ENCODE results near the gene HIC1. TPM values are rescaled to one million over a fixed set of nuclear protein-coding genes. Genes with fewer than 3 reads are reported as not detected.
A peak's percentile ranks its signal among the peaks of the same experiment; 100 is the strongest.

HIC1 gene
- total RNA-seq, 1 donor from 2014 or later: 97.9 TPM

DNA sequence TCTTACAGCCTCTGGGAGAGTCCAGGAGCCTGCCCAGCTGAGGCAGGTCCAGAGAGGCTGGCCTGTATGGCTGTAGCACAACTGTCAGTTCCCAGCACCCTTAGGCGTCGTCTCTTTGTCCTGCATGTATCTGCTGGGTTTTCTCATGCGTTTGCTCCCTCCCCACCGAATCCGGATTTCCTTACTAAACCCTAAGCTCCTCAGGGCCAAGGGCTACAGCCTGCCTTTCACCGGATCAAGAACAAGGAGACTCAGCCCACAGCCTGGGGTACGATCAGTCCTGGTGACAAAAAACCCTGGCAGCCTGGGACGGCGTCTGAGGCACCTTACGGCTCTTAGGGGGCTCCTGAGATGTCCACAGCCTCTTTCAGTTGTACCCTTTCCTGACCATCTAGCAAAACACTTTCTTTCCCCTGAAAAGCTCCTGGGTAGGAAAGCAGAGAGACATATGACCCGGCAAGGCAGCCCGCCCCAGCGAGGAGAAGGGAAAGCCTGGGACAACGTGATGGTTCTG, 12.2 kb downstream of the HIC1 start:
- no peaks in the 10 kb centered on the region for H3K27me3 Mint-ChIP-seq (ENCODE audit: low read depth)
- peaks cover 18% of the 10 kb centered on the region for H3K36me3 Mint-ChIP-seq
- TF ChIP-seq, protein P1, sequence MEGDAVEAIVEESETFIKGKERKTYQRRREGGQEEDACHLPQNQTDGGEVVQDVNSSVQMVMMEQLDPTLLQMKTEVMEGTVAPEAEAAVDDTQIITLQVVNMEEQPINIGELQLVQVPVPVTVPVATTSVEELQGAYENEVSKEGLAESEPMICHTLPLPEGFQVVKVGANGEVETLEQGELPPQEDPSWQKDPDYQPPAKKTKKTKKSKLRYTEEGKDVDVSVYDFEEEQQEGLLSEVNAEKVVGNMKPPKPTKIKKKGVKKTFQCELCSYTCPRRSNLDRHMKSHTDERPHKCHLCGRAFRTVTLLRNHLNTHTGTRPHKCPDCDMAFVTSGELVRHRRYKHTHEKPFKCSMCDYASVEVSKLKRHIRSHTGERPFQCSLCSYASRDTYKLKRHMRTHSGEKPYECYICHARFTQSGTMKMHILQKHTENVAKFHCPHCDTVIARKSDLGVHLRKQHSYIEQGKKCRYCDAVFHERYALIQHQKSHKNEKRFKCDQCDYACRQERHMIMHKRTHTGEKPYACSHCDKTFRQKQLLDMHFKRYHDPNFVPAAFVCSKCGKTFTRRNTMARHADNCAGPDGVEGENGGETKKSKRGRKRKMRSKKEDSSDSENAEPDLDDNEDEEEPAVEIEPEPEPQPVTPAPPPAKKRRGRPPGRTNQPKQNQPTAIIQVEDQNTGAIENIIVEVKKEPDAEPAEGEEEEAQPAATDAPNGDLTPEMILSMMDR (IDR thresholded peaks at IDR 0.05; ENCODE audit: unreplicated experiment): no peak
- H3K9me3 Mint-ChIP-seq: no peaks in the 10 kb centered on the region
- H3K4me3 Mint-ChIP-seq: no peak overlapping the region
- peaks cover 54% of the 10 kb centered on the region for H3K4me1 Mint-ChIP-seq
- DNase-seq (ENCODE audit: low spot score in 2 of 2, unreplicated experiment in 2 of 2): no peak
- H3K27ac Mint-ChIP-seq: peak overlapping the region; percentile 61

- no peaks in the 10 kb centered on the region for H3K27me3 Mint-ChIP-seq (ENCODE audit: low read depth)
- peaks cover 53% of the 10 kb centered on the region for H3K4me1 Mint-ChIP-seq
- H3K4me3 Mint-ChIP-seq: no peak overlapping the region
- DNase-seq (ENCODE audit: low spot score in 2 of 2, unreplicated experiment in 2 of 2): no peak
- no peaks in the 10 kb centered on the region for H3K9me3 Mint-ChIP-seq
- peak overlapping the region; percentile 83 for H3K27ac Mint-ChIP-seq
- peaks cover 20% of the 10 kb centered on the region for H3K36me3 Mint-ChIP-seq
- TF ChIP-seq, protein P1 (IDR thresholded peaks at IDR 0.05; ENCODE audit: unreplicated experiment): no peak
These were observed 12.7 kb downstream of the HIC1 start for GRCh38 chr17:2067608-2068024.

- Mint-ChIP-seq H3K9me3 (no peaks in the 10 kb centered on the region), H3K36me3 (peaks cover 22% of the 10 kb centered on the region), H3K4me3 (no peak overlapping the region), H3K27ac (peak overlapping the region; percentile 83), H3K4me1 (peaks cover 52% of the 10 kb centered on the region), H3K27me3 (ENCODE audit: low read depth) (no peaks in the 10 kb centered on the region)
- DNase-seq (ENCODE audit: low spot score in 2 of 2, unreplicated experiment in 2 of 2): no peak
- TF ChIP-seq, protein P1 (IDR thresholded peaks at IDR 0.05; ENCODE audit: unreplicated experiment): no peak
These were observed 13.2 kb downstream of the HIC1 start for GRCh38 chr17:2068031-2068518.

GRCh38 chr17:2068519-2069051, 13.7 kb downstream of the HIC1 start:
- H3K27me3 Mint-ChIP-seq (ENCODE audit: low read depth): no peaks in the 10 kb centered on the region
- H3K4me3 Mint-ChIP-seq: no peak overlapping the region
- peaks cover 22% of the 10 kb centered on the region for H3K36me3 Mint-ChIP-seq
- peaks cover 46% of the 10 kb centered on the region for H3K4me1 Mint-ChIP-seq
- TF ChIP-seq, protein P1 (IDR thresholded peaks at IDR 0.05; ENCODE audit: unreplicated experiment): no peak
- H3K27ac Mint-ChIP-seq: no peak overlapping the region
- no peak for DNase-seq (ENCODE audit: low spot score in 2 of 2, unreplicated experiment in 2 of 2)
- no peaks in the 10 kb centered on the region for H3K9me3 Mint-ChIP-seq

DNA sequence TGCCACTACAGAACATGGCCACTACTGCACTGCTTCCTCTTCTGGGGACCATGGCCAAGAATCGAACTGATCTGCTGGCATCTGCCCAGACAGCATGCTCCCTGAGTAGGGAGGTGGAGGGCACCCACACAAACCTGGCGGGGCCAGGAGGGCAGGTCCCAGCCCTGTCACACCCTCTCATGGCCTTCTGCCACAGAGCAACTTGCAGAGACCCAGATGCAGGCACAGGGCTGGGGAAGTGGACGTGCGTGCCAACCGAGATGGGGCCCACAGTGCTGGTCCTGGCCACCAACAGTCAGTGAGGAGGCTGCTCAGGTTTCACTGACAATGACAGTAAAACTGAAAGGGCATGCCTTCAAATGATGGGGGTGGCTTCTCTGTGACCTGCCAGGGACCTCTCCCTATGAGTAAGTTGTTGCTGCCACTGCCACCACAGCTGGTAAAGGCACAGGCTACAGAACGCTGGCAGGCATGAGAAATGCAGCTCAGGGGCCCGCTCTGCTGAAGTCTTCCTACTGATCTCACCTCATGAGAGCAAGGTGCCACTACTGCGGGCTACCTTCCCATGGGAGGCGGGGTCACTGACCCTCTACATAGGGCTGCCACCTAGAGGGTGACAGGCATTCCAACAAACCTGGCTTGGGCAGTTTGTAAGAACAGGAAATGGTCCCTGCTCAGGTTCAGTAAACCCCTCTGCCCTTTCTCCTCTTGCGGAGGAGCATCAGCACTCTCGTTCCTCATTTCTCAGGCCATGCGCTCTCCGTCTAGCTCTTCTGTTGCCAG, 15.5 kb downstream of the HIC1 start:
- Mint-ChIP-seq H3K27me3 (ENCODE audit: low read depth) (no peaks in the 10 kb centered on the region), H3K4me3 (no peak overlapping the region), H3K36me3 (peaks cover 15% of the 10 kb centered on the region), H3K4me1 (peaks cover 46% of the 10 kb centered on the region), H3K27ac (peak overlapping the region; percentile 40), H3K9me3 (no peaks in the 10 kb centered on the region)
- TF ChIP-seq, protein P1 (IDR thresholded peaks at IDR 0.05; ENCODE audit: unreplicated experiment): no peak
- DNase-seq (ENCODE audit: low spot score in 2 of 2, unreplicated experiment in 2 of 2): no peak
